ENCODE measurements around the gene RBM28. TPM values are rescaled to one million over a fixed set of nuclear protein-coding genes. Genes with fewer than 3 reads are reported as not detected.

RBM28 gene
- total RNA-seq, 4 donors from 2014 or later = 19.1 to 142 (median 24.2) TPM

DNA sequence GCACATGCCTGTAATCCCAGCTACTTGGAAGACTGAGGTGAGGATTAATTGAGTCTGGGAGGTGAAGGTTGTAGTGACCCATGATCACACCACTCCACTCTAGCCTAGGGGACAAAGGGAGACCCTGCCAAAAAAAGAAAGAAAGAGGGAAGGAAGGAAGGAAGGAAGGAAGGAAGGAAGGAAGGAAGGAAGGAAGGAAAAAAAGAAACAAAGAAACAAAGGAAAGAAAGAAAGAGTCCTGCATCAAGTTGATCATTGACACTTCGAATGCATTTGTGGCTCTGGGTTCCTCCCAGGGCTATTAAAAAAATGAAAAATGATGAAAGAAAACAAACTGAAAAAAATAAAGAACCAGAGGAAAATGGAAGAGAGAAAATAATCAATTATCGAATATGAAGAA lies 21.7 kb upstream of the RBM28 start:
- Histone ChIP-seq H3K4me3 (no peak overlapping the region), H3K36me3 (no peaks in the 10 kb centered on the region), H3K27me3 (peaks cover 0 to 6% of the 10 kb centered on the region in 2 donors), H3K4me1 (peaks cover 0 to 10% (median 5%) of the 10 kb centered on the region in 4 donors), H3K27ac (no peak overlapping the region), H3K9me3 (no peaks in the 10 kb centered on the region)
- TF ChIP-seq CTCF (IDR thresholded peaks at IDR 0.05) (no peak), POLR2A (IDR thresholded peaks at IDR 0.05) (no peak)
- no peak for DNase-seq

- Histone ChIP-seq H3K27ac (no peak overlapping the region), H3K36me3 (no peaks in the 10 kb centered on the region), H3K27me3 (peaks cover 0 to 6% of the 10 kb centered on the region in 2 donors), H3K9me3 (no peaks in the 10 kb centered on the region), H3K4me3 (no peak overlapping the region), H3K4me1 (peaks cover 0 to 14% (median 5%) of the 10 kb centered on the region in 4 donors)
- no peak for TF ChIP-seq CTCF (IDR thresholded peaks at IDR 0.05)
- TF ChIP-seq POLR2A (IDR thresholded peaks at IDR 0.05) = no peak
- DNase-seq = no peak
Measured at GRCh38 chr7:128364166-128364870, 20.6 kb upstream of the RBM28 start.

- Histone ChIP-seq H3K27me3 (peaks cover 0 to 6% of the 10 kb centered on the region in 2 donors), H3K9me3 (no peaks in the 10 kb centered on the region), H3K27ac (no peak overlapping the region), H3K4me1 (peaks cover 0 to 14% (median 5%) of the 10 kb centered on the region in 4 donors), H3K36me3 (no peaks in the 10 kb centered on the region), H3K4me3 (no peak overlapping the region)
- TF ChIP-seq POLR2A (IDR thresholded peaks at IDR 0.05) (no peak), CTCF (IDR thresholded peaks at IDR 0.05) (no peak)
- no peak for DNase-seq
Measured at GRCh38 chr7:128363261-128363721, 19.6 kb upstream of the RBM28 start.

DNA sequence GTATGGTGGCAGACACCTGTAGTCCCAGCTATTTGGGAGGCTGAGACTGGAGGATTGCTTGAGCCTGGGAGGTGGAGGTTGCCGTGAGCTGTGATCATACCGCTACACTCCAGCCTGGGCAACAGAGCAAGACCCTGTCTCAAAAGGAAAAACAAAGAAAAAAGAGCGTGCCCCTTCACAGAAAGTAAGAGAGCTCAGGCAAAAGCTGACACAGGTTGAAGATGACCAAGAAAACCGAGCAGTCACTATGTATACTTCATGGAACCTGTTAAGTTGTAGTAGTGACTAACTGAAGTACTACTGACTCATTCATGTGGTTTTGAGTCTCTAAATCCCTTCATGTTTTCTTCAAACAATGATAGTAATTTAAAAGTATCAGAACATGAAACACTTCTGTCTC lies 19.0 kb upstream of the RBM28 start:
- H3K27me3 ChIP-seq = peaks cover 0 to 6% of the 10 kb centered on the region in 2 donors
- H3K4me3 ChIP-seq = no peak overlapping the region

More for the DNA sequence above, 19.0 kb upstream of the RBM28 start:
- H3K4me1 ChIP-seq = peaks cover 0 to 14% (median 5%) of the 10 kb centered on the region in 4 donors
- no peak overlapping the region for H3K27ac ChIP-seq
- H3K36me3 ChIP-seq = no peaks in the 10 kb centered on the region
- TF ChIP-seq POLR2A (IDR thresholded peaks at IDR 0.05) (no peak), CTCF (IDR thresholded peaks at IDR 0.05) (no peak)
- DNase-seq = no peak
- no peaks in the 10 kb centered on the region for H3K9me3 ChIP-seq
